Ectodermal cell (in vitro differentiated cells): ENCODE results near the gene EXD3.
A peak's percentile ranks its signal among the peaks of the same experiment; 100 is the strongest.

Source experiments
- H3K27ac ChIP-seq: 2 replicates; pipeline ENCODE4 v1.7.0; 2013; ENCODE audit warnings: mild to moderate bottlenecking, low read depth, low read length; ENCODE audit not compliant: insufficient read depth, poor library complexity, severe bottlenecking
- H3K27me3 ChIP-seq: 2 replicates; pipeline ENCODE4 v1.7.0; 2013; ENCODE audit warnings: mild to moderate bottlenecking, low read length; ENCODE audit not compliant: insufficient read depth, control insufficient read depth, poor library complexity, severe bottlenecking
- H3K36me3 ChIP-seq: one replicate; pipeline ENCODE4 v1.7.0; 2013; ENCODE audit warnings: low read length; ENCODE audit not compliant: control insufficient read depth, insufficient read depth
- H3K4me1 ChIP-seq: one replicate; pipeline ENCODE4 v1.7.0; 2013; ENCODE audit warnings: low read length; ENCODE audit not compliant: control insufficient read depth, insufficient read depth
- H3K4me3 ChIP-seq: 2 replicates; pipeline ENCODE4 v1.7.0; 2013; ENCODE audit warnings: low read depth, low read length, control low read depth; ENCODE audit not compliant: insufficient read depth
- H3K9me3 ChIP-seq: 2 replicates; pipeline ENCODE4 v1.7.0; 2013; ENCODE audit warnings: mild to moderate bottlenecking, low read length, moderate library complexity; ENCODE audit not compliant: control insufficient read depth
- WGBS, 2 experiments: methylation state at CpG; one replicate each; pipeline ENCODE4 v1.1.7; 2013; ENCODE audit warnings: missing lambda C conversion rate in 2 of 2; 5-methylcytosine and 5-hydroxymethylcytosine counted together

The EXD3 gene

GRCh38 chr9:137458194-137459151, 35.5 kb upstream of the EXD3 start:
- no peak overlapping the region for H3K27ac ChIP-seq
- peaks cover 12% of the 10 kb centered on the region for H3K36me3 ChIP-seq
- peak overlapping the region; percentile 50 for H3K4me3 ChIP-seq
- H3K27me3 ChIP-seq = peaks cover 40% of the 10 kb centered on the region
- H3K4me1 ChIP-seq = peaks cover 20% of the 10 kb centered on the region
- WGBS, 2 experiments = 15% methylated on average over 88 of the region's 88 CpGs
- no peaks in the 10 kb centered on the region for H3K9me3 ChIP-seq

- peak overlapping the region; percentile 50 for H3K4me3 ChIP-seq
- no peaks in the 10 kb centered on the region for H3K9me3 ChIP-seq
- H3K27ac ChIP-seq = no peak overlapping the region
- WGBS, 2 experiments = 93 to 94% methylated on average over 44 of the region's 44 CpGs
- H3K27me3 ChIP-seq = peaks cover 35% of the 10 kb centered on the region
- peaks cover 20% of the 10 kb centered on the region for H3K4me1 ChIP-seq
- H3K36me3 ChIP-seq = peaks cover 12% of the 10 kb centered on the region
Observed at GRCh38 chr9:137457406-137458193, 34.6 kb upstream of the EXD3 start.

GRCh38 chr9:137456864-137457405, 34.0 kb upstream of the EXD3 start:
- no peak overlapping the region for H3K27ac ChIP-seq
- no peak overlapping the region for H3K4me3 ChIP-seq
- H3K4me1 ChIP-seq = peaks cover 20% of the 10 kb centered on the region
- peaks cover 29% of the 10 kb centered on the region for H3K27me3 ChIP-seq
- peaks cover 12% of the 10 kb centered on the region for H3K36me3 ChIP-seq
- H3K9me3 ChIP-seq = no peaks in the 10 kb centered on the region
- 92 to 95% methylated on average over 10 of the region's 10 CpGs for WGBS, 2 experiments

GRCh38 chr9:137456061-137456863, 33.3 kb upstream of the EXD3 start:
- Histone ChIP-seq H3K27me3 (peaks cover 22% of the 10 kb centered on the region), H3K36me3 (peaks cover 12% of the 10 kb centered on the region), H3K4me3 (no peak overlapping the region), H3K27ac (no peak overlapping the region), H3K9me3 (no peaks in the 10 kb centered on the region), H3K4me1 (peaks cover 20% of the 10 kb centered on the region)
- WGBS, 2 experiments = 91 to 93% methylated on average over 12 of the region's 12 CpGs

- H3K27ac ChIP-seq = no peak overlapping the region
- H3K27me3 ChIP-seq = peaks cover 16% of the 10 kb centered on the region
- H3K9me3 ChIP-seq = no peaks in the 10 kb centered on the region
- H3K36me3 ChIP-seq = peaks cover 12% of the 10 kb centered on the region
- H3K4me1 ChIP-seq = peaks cover 20% of the 10 kb centered on the region
- H3K4me3 ChIP-seq = no peak overlapping the region
- 91 to 93% methylated on average over 18 of the region's 18 CpGs for WGBS, 2 experiments
Observed at GRCh38 chr9:137455359-137455991, 32.5 kb upstream of the EXD3 start.

- peak overlapping the region; percentile 22 for H3K4me3 ChIP-seq
- peaks cover 9% of the 10 kb centered on the region for H3K27me3 ChIP-seq
- H3K27ac ChIP-seq = peak overlapping the region; percentile 11
- H3K9me3 ChIP-seq = no peaks in the 10 kb centered on the region
- peaks cover 14% of the 10 kb centered on the region for H3K36me3 ChIP-seq
- peaks cover 20% of the 10 kb centered on the region for H3K4me1 ChIP-seq
- whole genome bisulfite sequencing, 2 experiments = 73 to 77% methylated on average over 30 of the region's 30 CpGs
Observed at GRCh38 chr9:137454597-137455358, 31.8 kb upstream of the EXD3 start.

- WGBS, 2 experiments = 14 to 15% methylated on average over 22 of the region's 24 CpGs
- peak overlapping the region; percentile 11 for H3K27ac ChIP-seq
- peak overlapping the region; percentile 22 for H3K4me3 ChIP-seq
- H3K36me3 ChIP-seq = peaks cover 18% of the 10 kb centered on the region
- H3K27me3 ChIP-seq = peaks cover 5% of the 10 kb centered on the region
- H3K4me1 ChIP-seq = peaks cover 20% of the 10 kb centered on the region
- H3K9me3 ChIP-seq = no peaks in the 10 kb centered on the region
Observed at GRCh38 chr9:137454145-137454596, 31.2 kb upstream of the EXD3 start.

GRCh38 chr9:137453643-137454081, 30.7 kb upstream of the EXD3 start:
- Histone ChIP-seq H3K9me3 (no peaks in the 10 kb centered on the region), H3K4me3 (peak overlapping the region; percentile 22), H3K27me3 (peaks cover 3% of the 10 kb centered on the region), H3K36me3 (peaks cover 22% of the 10 kb centered on the region), H3K27ac (no peak overlapping the region), H3K4me1 (peaks cover 20% of the 10 kb centered on the region)
- 4 to 6% methylated on average over 25 of the region's 25 CpGs for WGBS, 2 experiments
